T-helper 1 cell (primary cell): ENCODE measurements around the gene OLFM3.

ENCODE experiments used
- DNase-seq, 5 donors: peaks; one replicate each; pipeline ENCODE4 v3.0.0-alpha.2; 2012 to 2020

The OLFM3 gene

DNA sequence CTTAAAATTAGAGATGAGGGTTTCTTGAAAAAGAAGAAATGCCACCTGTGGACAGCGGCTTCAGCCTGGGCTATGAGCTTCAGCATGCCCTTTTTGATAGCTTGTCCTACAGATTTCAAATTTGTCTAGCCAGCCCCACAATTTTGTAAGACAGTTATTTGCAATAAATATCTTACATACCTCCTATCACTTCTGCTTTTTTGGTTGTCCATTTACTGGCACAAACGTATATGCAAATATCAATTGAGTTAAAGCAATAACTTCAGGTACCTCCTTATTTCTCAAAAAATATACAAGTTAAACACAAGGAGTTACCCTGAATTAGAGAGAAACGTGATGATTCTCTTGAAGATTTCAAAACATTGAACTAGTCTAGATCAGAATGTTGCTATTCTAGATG lies 53.5 kb downstream of the OLFM3 start:
- DNase-seq = no peak

DNA sequence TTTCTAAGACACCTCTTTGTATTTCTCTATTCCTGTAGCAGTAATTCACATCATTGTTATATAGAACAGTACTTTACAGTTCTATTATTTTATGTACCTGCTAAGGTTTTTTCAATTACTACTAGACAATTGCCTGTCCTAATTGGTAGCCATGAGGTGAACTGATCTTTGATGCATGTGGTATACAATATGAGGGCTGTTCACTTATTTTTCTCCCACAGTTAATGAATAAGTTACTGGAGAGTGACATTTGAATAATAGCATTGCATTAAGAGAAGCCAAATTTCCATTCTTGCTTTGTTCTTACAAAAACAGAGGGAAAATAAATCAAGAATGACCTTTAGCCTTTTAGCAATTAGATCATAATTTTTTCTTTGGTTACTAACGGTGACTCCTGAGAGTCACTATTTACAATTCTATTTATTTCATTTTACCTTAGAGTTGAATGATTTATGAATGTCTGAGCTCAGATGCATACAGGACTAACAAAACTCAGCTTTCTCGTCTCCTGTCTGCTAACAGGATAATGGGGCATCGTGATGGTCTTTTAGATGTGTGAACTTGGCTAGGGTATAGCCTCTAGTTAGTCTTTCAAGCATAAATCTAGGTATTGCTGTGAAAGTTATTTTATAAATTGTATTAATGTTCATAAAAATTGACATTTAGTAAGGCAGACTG lies 54.1 kb downstream of the OLFM3 start:
- no peak for DNase-seq

DNA sequence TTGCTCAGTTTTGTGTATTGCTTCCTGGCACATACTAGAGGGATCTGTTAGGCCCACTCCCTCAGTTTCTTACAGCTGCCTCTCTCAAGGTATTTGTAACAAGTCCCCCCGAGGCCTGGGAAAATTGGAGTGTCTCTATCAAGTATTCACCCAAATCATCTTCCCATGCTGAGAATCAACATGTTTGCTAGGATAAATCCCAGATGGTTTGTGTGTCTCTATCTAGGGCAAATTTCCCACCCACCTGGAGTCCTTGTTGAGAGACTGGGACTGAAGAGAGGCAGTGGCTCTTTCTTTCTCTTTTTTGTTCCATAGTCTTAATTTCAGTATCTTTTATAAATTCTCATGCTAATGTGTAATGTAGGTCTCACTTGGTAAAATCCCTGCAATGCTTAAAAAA lies 58.0 kb downstream of the OLFM3 start:
- DNase-seq = no peak

DNA sequence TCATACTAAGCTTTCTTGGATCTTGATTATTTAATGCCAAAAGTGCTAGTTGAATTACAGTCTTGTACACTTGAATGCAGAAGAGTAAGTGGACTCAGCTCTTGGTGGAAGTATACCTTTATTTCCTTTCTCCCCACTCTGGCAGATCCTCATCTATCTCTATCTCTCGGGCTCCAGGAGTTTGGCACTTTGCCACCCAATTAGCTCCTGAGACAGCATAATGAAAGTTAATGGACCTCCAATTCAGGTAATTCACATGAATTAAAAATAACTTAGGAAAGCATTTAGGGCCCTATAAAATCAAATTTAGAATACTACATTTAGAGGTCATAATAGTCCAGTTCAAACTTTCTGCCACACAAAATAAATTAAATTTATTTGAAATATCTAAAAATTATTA lies 67.4 kb downstream of the OLFM3 start:
- DNase-seq = no peak

DNA sequence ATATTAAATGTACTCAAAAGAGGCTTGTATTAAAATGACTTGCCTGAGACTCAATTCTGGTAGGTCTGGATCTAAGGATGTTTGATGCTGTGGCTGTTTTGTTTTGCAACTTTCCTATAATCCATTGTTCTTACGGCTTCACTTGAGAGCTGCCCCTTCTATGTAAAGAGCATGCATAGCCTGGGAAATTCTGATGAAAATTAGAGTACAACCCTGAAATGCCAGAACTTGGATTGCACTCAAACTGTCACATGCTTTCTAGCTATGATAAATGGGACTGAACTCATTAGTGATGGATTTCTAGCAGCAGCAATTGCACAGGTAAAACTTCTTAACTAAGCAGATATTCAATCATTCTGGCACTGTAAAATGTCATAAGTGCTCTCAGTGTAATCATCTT lies 67.9 kb downstream of the OLFM3 start:
- no peak for DNase-seq

DNA sequence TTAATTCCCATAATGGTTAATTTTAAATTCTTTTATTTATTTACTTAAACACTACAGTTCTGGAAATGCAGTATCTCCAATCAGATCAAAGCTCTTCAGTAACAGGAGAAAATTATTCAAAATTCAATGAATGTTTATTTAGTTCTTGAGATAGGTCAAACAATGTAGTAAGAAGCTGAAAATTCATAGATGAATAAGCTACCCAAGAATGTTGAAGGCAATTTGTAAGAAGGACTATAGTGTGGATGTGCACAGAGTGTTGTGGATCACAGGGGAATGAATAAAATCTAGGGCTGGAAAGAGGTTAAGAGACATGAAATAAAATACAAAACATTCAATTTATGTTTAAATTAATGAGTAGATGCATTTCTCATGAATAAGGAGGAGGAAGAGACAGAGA lies 72.0 kb downstream of the OLFM3 start:
- DNase-seq = no peak

DNA sequence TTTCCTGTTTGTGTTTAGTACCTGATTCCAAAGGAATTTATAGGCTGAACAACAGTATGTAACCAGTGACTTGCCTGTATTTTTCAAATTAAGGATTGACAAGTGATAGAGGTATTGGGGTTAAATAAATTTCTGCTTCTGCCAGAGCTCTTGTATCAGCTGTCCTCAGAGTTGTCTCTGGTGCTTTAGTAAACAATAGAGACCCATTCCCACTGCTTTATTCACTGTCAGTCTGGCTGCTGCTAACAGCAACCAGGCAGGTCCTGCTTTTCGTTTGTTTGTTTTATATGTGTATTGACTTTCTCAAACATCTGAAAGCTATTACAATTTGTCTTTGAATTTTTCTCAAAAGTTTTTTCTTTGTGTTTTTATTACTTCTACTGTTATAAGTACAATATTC lies 76.1 kb downstream of the OLFM3 start:
- no peak for DNase-seq

DNA sequence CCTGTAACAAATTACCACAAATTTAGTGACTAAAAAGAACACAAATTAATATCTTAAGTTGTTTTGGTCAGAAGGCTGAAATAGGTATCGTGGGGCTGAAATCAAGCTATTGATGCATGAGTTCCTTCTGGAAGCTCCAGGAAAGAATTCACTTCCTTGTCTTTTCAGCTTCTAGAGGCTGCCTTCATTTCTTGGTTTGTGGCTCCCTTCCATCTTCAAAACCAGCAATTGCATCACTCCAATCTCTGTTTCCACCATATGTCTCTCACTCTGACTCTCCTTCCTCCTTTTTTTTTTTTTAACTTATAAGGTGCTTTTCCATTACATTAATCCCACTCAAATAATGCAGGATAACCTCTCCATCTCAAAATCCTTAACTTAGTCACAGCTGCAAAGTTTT lies 78.4 kb downstream of the OLFM3 start:
- DNase-seq = no peak

DNA sequence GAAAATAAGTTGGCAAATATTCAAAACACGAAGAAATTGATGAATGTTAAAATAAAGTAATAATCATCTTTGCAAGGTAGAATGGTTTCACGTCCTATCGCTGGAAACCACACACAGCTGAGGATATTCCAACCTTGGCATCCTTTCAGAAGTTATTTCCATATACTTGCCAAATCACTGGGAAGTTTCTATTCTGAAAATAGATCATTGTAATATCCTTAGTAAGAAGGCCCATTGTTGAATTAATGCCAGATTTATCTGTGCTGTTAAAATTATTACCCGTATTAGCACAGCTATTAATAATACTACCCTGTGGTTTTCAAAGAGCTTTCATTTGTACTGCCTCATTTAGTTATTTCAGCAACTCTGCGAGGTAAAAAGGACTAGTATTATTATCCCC lies 81.1 kb downstream of the OLFM3 start:
- no peak for DNase-seq

DNA sequence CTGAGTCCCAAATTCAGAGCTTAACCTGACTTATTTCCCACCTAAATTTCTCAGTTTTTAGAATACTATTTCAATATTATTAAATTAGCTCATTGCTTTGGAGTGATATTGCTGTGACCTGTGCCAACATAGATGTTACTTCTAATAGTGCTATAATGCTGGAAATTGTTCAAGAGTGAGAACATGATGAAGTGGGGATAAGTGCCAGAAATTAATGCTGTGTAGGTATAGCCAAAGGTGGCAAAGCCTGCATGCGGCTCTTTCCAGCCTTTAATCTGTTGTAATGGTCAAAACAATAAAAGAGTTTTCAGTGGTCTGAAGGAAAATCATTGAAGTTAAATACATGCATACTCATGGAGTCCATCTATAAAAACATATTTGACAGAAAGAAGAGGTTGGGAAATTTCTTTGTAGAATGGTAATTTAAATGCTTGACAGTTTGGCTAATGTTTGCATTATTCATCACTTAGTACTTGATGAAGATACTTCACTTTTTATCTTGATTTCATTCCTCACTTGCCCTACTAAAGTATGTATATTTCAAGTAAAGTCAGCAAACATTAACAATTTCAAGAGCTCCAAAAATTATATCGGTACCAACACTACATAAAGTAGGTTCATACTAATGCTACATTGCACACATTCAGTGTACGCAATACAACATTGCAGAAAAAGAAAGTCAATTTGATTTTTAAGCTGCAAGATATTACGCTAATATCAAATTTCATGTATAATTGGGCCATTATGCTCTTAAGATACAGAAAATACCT lies 82.1 kb downstream of the OLFM3 start:
- DNase-seq = no peak

DNA sequence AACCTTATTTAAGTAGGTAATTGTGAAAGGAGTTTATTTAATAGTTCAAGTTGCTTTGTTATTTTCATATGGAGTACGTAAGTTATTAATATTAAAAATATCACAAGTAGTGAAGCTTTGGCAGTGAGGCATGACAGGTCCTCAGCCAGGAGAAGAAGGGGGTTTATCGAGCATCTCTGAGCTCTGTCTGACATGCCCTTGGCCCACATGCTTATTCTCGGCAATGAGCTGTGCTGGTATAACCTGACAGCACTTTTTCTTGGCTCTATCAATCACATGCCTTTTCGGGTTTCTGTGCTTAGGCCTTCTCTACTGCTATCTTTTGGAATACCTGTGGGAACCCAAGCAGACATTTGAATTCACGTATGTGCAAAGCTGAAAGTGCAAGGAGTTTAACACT lies 84.8 kb downstream of the OLFM3 start:
- DNase-seq = no peak

DNA sequence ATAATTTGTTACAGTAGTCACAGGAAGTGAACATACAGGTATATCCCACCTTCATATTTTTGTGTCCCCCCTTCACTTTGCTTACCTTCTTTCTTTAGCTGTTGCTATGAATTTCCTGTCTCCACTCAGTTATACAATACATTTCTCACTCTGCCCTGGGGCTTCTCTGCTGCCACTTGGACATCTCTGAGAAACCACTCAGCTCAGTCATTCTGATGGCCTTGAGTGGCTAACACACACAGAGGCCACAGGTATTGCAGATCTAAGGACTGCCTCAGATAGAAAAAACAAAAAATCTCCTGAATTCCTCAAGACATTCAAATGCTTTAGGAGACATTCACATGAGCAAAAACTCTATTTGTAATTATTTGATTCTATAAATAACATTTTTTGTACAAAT lies 87.7 kb downstream of the OLFM3 start:
- DNase-seq = no peak

DNA sequence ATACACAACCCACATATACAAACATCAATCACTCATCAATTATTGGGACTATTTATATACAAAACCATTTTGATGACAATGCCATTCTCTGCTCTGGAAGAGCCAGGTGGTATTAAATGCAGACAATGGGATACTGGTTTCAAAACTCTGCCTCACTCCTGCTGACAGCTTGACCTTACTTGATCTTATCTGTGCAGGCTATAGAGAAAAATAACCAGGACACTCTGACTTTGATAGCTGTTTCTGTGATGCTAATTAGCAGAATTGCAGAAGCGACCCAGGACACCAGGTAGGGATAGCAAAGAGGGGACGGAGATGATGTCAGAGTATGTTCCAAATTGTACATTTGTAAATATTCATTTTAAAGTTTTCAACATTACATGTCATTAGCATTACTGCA lies 89.5 kb downstream of the OLFM3 start:
- no peak for DNase-seq

DNA sequence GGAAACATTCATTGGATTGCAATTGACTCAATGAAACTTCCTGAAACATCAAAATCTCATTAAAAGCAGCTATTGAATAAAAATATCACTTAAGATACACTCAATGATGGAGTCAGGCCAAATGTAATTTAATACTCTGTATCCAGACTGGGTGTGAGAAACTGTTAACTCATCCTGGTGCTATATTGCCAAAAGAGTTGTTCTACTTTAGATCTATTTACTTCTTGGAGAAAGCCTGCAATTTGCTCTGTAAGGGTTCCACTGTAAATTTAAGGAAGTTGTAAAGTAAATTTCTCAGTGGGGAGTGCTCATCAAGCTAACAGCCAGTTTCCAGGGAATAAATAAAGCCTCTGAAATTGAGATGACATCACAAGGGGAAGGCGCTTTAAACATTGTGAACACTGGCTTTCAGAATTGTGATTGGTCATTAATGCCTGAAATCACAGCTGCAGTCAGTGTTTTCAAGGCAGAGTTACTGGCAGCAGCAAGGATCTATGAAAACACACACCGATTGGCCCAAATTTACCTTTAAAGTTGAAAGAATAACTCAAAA lies 91.4 kb downstream of the OLFM3 start:
- DNase-seq = no peak

DNA sequence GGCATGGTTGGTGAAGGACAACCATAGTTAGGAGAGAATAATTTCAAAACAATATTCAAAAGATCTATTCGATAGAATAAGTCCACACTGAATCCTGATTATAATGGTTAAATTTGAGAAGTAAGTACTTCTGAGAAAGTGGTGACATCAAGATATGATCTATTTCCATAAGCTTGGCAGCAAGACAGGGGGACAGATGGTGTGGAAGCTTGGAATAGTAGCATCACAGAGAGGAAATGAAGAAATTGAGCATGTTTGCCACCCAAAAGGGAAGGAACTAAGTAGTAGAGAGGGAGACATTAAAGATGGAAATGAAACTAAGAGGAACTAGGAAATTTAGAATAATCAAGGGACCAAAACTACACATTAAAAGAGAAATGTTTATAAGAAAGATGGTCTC lies 94.5 kb downstream of the OLFM3 start:
- DNase-seq = no peak

DNA sequence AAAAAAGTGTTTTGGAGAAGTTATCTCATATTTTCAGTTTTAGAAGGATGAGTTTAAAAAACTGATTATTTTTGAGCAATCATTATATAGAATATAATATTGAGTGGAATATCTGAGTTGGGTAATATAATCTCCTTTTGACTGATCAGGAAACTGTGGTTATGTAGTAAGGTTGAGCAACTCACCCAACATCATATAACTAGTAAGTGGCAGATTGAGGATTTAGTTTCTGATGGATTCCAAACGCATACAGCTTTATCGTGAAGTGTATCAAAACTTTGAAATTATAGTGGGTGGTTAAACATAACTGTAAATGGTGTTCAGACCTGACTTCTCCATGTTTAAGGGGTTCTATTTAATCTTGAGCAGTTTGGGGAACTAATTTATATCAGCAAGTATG lies 98.6 kb downstream of the OLFM3 start:
- DNase-seq = no peak

DNA sequence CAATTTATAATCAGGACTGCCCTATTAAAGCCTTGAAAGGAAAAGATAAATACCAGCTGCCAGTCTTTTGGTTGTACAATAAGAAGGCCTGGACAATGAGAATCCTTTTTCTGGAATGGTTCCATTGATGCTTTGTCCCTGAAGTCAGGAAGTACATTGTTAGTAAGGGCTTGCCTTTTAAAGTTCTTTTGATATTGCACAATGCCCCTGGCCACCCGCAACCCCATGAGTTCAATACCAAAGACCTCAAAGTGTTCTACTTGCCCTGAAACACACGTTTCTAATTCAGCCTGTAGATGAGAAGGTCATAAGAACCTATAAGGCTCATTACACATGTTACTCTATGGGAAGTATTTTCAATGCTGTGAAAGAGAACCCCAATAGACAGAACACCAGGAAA lies 112.1 kb downstream of the OLFM3 start:
- DNase-seq = no peak

DNA sequence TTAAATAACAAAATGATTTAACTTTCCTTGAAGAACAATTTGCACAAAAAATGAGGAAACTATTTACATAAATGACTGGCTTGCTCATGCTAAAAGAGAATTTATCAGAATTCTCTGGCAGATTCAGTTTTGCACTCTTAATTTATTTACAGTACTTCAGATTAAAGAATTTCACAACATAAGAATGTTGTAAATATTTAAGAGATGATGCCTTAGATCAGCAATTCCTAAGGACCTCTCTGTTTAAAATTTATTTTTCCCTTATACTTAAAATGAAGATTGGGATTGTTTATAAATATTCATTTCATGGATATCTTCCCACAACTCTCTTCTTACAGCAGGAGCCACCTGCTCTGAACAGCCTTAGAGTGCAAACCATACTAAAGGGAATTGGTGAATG lies 120.8 kb downstream of the OLFM3 start:
- no peak for DNase-seq

DNA sequence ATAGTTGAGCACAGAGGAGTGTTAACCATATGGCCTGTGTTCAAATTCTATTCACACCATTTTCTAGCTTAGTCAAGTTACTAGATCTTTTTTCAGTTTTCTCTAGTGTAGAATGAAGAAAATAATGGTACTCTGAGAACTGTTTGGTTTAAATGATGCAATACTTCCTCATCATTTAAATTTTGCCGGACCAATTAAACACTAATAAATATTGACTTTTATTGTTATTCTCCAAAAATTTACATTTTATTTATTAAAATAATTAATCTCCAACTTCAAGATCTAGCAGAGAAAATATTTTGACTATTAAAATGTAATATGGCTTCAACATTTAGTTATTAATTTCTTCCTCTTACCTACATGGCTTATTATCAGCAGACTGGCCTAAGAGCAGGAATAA lies 123.1 kb downstream of the OLFM3 start:
- DNase-seq = no peak

DNA sequence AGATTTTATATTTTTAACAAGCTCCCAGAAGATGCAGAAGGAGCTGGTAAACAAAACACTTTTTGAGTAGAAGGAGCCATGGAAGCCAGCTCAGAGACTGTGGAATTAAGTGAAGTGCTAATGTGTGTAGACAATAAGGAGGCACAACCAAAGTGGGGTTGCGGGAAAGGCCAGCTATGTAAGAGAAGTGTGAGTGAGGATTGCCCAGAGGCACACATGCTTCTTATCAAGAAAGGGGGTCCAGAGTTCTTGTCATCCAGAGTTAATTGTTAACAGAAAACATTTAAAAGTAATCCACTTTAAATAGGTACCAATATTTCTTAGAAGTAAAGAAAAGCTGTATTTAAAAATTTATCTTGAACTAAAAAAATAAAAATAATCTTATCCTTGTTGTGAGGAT lies 136.8 kb downstream of the OLFM3 start:
- DNase-seq = no peak

DNA sequence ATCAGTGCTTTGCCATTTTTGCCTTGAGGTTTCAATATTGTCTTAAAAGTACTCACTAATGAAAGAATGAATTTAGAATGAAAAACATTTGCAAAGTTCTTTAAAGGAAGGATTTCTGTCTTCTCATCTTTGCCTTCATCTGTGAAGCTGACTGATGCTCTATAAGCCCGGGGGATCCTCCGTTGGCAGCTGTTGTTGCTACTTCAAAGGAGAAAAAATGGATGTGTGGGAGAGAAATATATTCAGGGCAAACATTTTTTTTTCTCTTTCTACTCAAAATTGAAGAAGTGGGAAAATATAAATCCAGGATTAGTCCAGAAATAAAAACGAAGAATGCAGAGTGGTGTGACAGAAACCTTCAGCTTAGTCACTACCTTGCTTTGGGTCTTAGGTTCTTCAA lies 142.5 kb downstream of the OLFM3 start:
- DNase-seq = no peak

DNA sequence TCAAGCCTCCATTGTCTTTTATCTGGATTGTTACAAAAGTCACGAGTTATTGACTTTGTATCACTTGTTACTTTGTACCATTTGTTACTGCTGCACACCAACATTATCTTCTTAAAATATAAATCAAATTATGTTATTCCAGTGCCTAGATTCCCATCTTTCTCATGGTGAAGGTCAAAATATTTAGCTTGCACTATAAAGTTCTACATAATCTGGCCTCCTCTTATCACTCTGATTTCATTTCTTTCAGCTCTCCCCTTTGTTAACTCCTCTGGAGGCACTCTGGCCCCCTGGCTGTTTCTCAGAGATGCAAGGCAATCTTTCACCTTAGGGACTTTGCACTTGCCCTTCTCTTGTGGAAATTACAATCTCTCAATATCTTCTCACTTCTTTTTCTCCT lies 143.8 kb downstream of the OLFM3 start:
- DNase-seq = no peak

DNA sequence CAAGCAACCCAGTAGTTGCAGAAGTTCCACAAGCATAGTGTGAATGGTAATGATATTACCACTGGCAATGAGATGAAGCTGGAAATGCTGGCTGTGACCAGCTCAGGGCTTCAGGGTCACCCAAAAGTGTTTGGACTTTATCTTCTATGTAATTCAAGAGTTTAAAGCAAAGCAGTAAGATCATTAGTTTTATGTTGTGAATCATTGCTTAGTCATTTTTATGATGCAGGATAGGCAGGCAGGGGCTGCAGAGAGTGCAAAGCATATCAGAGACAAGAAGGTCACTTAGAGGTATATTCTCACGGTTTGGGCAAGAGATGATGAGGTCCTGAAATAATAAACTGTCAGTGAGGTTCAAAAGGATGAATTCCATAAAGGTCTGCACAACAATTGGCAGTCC lies 147.4 kb downstream of the OLFM3 start:
- no peak for DNase-seq

DNA sequence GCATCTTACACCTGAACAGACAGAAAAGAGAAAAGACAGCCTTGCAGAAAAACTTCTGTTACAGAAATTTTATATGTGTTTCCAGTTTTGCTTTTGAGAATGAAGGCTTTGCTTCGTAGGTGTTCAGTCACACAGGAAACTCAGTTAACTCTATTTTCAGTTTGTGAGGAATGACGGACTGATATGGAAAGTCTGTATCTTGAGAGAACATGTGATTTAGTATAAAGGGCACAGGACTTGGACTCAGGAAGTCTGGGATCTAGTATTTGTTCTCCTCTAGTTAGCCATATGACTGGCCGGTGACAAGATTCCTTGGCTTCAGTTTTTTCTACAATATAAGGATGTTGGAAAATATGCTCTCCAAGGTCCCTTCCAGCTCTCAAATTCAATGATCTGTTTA lies 149.1 kb downstream of the OLFM3 start:
- DNase-seq = no peak

DNA sequence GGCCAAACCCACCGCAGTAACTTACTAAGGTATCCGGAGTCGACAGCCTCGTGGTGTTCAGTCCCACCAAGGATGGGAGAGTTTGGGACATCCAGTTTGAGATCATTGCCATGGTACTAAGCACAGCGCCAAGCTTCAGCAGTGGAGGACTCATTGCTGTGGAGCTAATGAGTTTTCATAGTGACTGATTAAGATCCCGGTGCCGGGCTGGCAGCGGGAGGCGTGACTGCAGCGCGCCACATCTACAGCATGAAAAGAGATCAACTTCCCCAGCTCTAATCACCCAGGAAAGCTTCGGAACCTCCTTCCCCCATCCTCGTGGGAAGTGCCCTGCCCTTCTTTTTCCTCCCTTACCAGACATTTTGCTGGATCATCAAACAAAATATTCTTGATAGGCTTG lies 149.9 kb downstream of the OLFM3 start:
- DNase-seq = no peak
